B cell (primary cell): ENCODE measurements around the gene ATRAID.

ENCODE experiments used
- CTCF ChIP-seq: fragments of 200-600 bp; IDR thresholded peaks from one replicate; pipeline ENCODE4 v1.8.0; 2022; ENCODE audit warnings: antibody characterized with exemption, mild to moderate bottlenecking
- EZH2 ChIP-seq: IDR thresholded peaks from 2 replicates; pipeline ENCODE4 v1.6.1; 2012; ENCODE audit warnings: borderline replicate concordance, low read depth, mild to moderate bottlenecking, moderate library complexity, low read length; ENCODE audit not compliant: insufficient read depth, poor library complexity, severe bottlenecking

- no peak for TF ChIP-seq CTCF
- TF ChIP-seq EZH2, result no peak
Observed at GRCh38 chr2:27178469-27178868, 33.4 kb upstream of the ATRAID start.
